Raji (cell line): ENCODE results near the gene KRTAP2-3.

Experiments used
- POLR2A ChIP-seq: IDR thresholded peaks from 2 replicates; pipeline ENCODE4 v1.6.1; 2011; ENCODE audit warnings: low read depth, low read length, control low read depth; ENCODE audit not compliant: insufficient read depth

Gene KRTAP2-3

DNA sequence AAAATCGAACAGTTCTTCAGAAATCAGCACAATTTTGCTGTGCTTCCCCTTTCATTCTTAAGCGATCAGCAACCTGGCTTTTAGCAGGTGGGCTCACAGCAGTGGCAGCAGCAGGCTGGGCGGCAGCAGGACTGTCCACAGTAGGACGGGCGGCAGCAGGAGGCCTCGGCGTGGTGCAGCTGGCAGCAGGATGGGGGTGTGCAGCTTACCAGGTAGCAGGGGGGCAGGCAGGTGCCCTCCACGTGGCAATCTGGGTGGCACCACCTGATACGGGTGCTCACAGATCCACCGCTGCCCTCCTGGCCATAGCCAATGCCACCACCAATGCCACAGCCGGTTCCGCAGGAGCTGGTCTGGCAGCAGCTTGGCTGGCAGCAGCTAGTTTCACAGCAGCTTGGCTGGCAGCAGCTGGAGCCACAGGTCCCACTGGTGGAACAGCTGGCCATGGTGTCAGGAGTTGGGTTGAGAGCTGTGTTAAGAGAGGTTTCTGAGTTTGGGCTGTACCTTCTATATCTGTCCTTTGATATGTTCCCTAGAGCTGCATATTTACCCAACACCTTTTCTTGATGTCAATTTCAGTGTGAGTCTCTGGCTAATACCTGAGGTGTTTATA is 30.2 kb downstream of the KRTAP2-3 start, which contains the start of gene KRTAP1-4:
Gene KRTAP1-4, minus strand, starts transcription at position 563 of the 613 bp plus-strand sequence. Its CDS starts 117 bp downstream, at position 446.
- TF ChIP-seq POLR2A = no peak

DNA sequence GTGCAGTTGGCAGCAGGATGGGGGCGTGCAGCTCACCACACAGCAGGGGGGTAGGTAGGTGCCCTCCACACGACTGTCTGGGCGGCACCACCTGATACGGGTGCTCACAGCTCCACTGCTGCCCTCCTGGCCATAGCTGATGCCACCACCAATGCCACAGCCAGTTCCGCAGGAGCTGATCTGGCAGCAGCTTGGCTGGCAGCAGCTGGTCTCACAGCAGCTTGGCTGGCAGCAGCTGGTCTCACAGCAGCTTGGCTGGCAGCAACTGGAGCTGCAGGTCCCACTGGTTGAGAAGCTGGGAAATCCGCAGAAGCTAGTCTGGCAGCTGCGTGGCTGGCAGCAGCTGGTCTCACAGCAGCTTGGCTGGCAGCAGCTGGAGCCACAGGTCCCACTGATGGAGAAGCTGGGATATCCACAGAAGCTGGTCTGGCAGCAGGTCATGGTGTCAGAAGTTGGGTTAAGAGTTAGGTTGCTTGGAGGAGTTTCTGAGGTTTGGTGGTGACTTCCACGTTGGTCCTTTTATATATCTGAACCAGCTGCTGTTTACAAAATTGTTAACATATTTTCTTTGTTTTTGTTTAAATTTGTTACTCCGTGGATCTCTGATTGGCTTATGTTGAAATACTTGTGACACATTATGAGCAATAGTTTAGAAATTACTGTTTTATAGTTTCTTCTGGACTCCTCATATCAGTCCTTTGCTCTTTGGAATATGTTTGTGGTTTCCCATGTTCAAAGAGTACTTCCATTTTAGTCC is 33.0 kb downstream of the KRTAP2-3 start, which contains the start of gene KRTAP1-5:
Gene KRTAP1-5, minus strand, starts transcription at position 494 of the 757 bp plus-strand sequence. Its CDS starts 53 bp downstream, at position 441.
- TF ChIP-seq POLR2A = no peak

DNA sequence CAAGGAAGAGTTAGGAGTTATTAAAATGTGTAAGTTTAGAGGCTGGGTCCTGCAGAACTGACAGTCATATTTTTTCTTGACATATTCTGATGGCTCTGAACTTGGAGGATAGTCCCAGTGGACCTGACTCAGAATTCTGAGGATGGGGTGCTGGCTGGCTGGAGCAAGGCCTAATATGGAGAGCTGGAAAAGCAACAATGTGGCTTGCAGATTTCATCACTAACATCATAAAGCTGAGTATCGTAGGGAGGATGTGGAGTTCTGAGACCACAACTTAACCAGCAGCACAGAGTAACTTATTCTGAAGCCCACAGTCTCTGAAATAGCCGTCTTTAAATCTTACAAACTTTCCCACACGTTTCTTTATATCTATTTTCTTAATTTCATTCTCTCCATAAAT is 35.2 kb downstream of the KRTAP2-3 start:
- TF ChIP-seq POLR2A = no peak

DNA sequence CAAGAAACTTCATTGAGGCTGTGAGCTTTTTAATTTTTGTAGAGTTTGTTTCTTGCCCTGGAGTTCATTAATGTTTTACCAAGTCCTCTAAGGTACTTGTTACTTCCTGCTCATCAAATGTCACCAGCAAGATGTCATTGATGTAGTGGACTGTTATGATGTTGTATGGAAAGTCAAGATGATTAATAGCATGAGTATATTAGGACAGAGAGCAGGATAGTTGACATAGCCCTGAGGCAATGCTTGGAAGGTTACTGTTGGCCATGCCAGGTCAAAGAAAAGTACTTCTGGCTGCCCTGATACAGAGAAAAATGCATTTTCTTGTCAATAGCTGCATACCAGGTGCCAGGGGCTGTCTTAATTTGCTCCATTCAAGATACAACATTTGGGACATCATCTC is 39.6 kb downstream of the KRTAP2-3 start:
- no peak for TF ChIP-seq POLR2A

DNA sequence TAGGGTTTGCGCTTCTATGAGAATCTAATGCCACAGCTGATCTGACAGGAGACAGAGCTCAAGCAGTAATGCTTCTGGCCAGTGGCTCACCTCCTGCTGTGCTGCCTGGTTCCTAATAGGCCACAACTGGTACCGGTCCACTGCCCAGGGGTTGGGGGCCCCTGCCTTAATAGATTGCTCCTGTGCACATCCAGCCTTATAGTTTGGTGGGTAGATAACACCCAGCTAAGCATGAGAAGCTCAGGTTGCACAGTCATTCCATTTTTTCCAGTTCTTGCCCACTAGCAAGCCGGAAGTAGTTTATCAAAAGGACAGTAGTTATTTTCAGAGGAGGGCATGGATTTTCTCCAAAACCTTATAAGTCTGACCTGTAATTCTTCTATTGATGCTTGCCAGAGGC is 40.5 kb downstream of the KRTAP2-3 start:
- no peak for TF ChIP-seq POLR2A

DNA sequence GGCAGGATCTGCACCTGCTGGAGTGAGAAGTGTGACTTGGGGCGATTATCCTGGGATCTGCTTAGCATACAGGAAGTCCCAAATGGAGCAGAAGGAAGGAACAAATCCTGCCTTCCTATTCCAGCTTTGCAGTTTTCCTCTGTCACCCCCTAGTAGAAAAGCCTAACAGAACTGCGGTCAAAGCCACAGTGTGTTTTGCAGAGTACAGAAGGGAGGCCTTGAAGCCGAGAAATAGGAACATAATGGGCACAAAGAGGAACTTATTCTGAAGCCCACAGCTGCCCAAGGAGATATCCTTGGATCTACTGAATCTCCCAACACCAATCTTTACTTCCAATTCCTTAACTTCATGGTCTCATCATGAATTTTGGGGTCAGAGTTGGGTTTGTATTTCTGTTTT is 41.4 kb downstream of the KRTAP2-3 start:
- no peak for TF ChIP-seq POLR2A

DNA sequence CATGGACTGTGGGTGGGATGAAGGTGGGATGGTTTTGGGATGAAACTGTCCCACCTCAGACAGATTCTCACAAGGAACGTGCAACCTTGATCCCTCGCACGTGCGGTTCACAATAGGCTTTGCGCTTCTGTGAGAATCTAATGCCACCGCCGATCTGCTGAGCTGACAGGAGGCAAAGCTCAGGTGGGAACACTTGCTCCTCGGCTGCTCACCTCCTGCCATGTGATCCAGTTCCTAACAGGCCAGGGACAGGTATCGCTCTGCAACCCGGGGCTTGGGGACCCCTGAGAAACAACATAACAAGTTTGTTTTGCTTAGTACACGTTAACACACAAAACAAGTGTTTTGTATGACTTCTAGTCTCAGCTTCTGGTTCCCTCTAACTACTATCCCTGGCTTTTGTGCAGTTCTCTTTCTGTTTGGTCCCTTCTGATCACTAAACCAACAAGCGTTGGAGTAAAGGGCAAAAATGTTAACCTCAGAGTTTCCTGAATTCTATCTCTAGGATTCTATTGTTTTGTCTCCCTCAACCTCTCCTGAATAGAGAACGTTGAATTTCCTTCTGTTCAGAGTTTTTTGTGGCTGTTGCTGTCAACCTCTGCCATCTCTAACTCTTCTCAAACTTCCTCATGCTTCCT is 43.2 kb downstream of the KRTAP2-3 start:
- TF ChIP-seq POLR2A = no peak

DNA sequence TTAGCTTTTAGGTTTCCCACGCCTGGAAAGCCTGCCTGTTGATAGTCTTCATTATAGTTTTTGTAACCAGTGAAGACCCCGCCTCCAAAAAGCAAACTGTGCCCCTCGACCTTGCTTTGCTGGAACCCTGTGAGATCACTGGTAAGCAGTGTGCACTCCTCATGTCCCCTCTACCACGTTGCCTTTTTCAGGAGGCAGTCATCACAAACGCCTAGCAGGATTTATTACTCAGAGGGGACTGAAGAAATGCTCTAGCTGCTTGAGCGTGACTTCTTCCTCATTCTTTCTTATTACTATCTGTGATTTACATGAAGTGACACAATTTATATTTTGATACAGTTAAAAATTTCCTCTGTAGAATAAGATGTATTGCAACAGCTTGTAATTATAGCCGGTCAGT is 44.5 kb downstream of the KRTAP2-3 start:
- no peak for TF ChIP-seq POLR2A

DNA sequence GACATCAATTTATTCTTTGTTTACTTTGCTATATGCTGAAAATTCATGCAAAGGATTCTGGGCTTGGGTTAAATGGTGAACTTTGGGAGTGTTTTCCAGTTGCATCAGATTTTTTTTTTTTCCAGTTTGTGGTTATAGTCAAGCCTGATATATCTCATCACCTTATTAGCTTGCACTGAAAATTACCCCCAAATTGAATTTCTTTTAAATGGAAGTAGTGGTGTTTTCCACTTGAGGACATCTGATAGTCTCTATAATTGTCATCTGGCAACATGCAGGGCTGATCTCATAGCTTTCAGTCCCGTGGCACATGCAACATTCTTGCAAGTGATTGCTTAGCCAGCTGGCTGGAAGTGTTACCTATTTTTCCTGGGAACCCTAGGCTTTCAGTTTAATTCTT is 46.3 kb downstream of the KRTAP2-3 start:
- no peak for TF ChIP-seq POLR2A

DNA sequence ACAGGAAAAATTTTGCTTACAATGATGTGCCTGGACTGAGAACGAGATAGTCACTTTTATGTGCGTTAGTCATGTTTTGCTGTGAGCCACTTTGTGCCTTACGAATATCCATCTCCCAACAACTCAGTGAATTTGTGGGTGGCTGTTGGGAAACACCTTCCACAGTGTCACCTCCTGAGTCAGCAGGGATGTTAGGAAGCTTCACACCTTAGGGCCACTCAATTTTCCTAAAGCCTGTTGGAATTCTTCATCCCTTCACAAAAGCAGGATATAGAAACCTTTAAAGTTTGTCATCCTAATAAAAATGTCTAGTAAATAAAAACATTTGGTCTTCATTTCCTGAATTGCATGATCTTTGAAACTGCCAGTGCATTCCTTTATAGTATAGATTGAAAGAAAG is 46.7 kb downstream of the KRTAP2-3 start:
- TF ChIP-seq POLR2A = no peak

DNA sequence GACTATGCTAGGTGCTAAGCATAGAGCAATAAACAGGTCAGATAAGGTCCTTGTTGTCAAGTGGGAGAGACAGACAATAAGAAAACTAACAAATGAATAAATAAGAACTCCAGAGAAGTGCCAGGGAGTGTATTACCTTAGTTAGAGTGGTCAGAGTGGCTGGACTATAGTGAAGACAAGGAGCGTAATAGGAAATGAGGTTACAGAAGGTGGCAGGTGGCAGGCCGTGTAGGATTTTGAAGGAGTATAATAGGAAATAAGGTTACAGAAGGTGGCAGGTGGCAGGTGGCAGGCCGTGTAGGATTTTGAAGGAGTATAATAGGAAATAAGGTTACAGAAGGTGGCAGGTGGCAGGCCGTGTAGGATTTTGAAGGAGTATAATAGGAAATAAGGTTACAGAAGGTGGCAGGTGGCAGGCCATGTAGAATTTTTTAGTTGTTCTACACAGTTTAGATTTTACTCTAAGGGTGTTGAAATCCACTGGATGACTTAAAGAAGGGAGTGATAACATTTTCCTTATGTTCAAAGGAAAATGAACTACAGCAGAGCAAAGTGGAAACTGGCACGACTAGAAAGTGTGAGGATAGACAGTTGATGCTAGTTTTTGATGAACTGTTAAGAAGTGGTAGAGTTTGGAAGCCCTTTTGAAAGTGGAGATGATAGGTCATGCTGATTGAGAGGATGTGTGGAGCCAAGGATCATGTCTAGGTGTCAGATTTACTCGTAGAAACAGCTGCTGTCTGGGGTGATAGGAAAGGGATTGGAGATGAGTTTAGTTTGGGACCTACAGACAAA is 47.4 kb downstream of the KRTAP2-3 start:
- no peak for TF ChIP-seq POLR2A

DNA sequence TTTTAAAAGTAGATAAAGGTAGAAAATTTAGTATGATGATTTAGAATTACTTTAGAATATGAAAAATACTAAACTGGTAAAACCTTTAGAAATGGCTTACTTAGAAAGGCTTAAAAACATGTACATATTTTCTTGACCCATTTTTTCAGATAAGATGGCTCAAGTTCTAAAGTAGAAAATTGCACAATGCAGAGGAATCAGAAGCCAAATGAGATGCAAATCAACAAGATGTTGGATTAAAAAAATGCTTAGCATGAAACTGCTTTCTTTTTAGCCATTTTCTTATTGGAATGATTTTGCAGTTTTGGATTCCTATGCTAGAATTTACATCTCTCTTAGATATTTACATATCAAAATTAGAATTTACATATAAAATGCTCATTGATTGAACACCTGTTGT is 49.5 kb downstream of the KRTAP2-3 start:
- no peak for TF ChIP-seq POLR2A

DNA sequence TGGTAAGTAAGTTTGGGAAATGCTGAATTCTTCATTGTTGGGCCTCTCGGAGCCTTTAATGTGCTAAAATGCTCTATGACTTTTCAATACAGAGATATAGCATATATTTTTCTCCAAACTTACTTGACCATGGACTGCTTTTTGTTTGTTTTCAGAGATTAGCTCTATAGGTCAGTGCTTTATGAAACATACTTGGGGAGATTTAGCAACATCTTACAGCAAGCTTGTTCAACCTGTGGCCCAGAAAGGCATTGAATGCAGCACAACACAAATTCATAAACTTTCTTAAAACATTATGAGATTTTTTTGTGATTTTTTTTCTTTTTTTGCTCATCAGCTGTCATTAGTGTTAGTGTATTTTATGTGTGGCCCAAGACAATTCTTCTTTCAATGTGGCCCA is 50.0 kb downstream of the KRTAP2-3 start:
- TF ChIP-seq POLR2A = no peak

DNA sequence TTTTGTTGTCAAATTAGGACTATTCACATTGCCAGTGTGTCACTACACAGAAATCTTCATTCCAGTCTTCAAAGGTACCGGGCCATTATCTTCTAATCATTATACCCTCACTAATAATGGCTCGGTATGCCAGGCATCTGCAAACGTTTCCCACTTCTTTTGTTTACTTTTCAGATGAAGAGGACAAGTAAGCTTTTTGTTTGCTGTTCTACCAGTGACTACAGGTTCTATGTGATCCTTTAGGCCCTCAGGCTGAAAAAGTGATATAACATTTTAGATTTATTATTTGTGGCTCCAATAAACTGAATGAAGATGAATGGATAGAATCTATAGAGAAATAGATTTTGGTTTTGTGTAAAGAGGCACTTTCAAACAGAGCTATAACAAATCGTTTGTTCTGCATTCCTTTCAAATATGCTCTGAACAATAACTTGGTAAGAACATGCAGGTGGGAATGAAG is 50.6 kb downstream of the KRTAP2-3 start:
- no peak for TF ChIP-seq POLR2A
